SH-SY5Y (cell line): ENCODE data around the gene CCNO.

Experiments
- GATA2 ChIP-seq: IDR thresholded peaks from 2 replicates; pipeline ENCODE4 v1.6.1; 2011; ENCODE audit warnings: mild to moderate bottlenecking, low read depth, low read length
- GATA3 ChIP-seq: IDR thresholded peaks from 2 replicates; pipeline ENCODE4 v1.6.1; 2011; ENCODE audit warnings: low read depth, mild to moderate bottlenecking, low read length, moderate library complexity

The CCNO gene

DNA sequence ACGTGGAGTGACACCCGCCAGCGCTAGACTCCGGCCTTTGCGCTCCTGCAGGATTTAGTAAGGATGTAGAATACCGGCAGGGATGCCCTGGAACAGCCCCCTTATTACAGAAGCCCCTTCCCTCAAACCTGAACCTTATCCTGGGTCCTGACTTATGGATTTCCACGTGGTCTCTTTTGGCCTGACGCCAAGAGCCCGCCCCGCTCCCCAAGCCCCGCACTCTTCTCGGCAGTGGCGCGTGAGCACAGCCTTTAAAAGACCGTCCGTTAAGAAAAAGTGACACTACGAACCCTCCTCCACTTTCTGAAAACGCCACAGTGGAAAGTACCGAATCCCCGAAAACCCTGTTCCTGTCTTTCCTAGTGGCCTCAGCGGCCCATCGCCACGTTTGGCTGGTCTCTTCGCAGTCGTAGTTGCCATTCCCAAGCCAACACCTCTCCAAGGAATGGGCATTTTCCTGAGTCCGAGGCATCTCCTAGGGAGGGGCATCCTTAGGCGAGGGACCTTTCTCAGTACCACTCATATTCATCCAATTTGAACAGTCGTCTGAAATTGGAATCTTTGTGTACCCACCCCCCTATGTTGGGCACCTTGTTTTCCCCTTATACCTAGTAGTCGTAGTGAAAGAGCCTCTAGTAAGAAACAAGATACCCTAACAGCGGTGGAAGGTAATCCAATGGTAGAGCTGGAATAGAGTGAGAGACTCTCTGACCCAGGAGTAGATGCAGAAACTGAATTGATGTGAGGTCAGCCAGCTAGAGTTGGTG lies 5.6 kb downstream of the CCNO start:
- no peak for TF ChIP-seq GATA3
- TF ChIP-seq GATA2, result no peak

DNA sequence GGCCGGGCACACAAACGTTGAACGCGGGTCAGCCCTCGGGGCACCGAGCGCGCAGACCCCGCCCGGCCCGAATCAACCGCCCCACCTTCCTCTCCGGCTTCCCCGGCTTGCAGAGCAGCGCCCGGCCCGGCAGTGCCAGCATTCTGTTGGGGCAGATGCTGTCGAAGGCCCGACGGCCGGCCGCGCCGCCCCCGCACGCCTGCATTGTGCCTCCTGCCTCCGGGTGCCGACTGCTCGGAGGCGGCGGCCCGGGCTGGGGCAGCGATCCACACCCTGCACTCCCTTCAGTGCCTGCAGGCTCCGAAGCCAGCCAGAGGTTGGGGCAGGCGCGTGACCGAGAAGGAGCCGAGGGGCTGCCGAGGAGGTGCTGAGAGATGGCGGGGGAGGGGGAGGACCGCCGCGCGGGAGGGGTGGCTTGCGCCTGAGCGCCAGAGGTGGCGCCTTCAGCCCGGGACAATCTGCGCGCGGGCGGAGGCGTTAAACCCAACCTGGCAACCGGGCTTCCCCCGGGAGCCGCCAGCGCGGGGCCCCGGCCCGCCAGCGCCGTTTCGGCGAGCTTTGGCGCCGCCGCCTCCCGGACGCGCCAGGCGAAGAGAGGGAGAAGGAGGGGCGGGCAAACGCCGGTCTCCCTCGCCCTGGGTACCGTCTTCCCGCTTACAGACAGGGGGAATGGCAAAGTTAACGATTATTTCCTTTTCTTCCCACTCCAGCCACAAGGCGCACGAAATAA lies 6.3 kb downstream of the CCNO start, which contains the start of gene MCIDAS:
Gene MCIDAS, minus strand, starts transcription at position 382 of the 730 bp plus-strand sequence. Its CDS starts 177 bp downstream, at position 205.
- TF ChIP-seq GATA3 (no peak), GATA2 (no peak)

DNA sequence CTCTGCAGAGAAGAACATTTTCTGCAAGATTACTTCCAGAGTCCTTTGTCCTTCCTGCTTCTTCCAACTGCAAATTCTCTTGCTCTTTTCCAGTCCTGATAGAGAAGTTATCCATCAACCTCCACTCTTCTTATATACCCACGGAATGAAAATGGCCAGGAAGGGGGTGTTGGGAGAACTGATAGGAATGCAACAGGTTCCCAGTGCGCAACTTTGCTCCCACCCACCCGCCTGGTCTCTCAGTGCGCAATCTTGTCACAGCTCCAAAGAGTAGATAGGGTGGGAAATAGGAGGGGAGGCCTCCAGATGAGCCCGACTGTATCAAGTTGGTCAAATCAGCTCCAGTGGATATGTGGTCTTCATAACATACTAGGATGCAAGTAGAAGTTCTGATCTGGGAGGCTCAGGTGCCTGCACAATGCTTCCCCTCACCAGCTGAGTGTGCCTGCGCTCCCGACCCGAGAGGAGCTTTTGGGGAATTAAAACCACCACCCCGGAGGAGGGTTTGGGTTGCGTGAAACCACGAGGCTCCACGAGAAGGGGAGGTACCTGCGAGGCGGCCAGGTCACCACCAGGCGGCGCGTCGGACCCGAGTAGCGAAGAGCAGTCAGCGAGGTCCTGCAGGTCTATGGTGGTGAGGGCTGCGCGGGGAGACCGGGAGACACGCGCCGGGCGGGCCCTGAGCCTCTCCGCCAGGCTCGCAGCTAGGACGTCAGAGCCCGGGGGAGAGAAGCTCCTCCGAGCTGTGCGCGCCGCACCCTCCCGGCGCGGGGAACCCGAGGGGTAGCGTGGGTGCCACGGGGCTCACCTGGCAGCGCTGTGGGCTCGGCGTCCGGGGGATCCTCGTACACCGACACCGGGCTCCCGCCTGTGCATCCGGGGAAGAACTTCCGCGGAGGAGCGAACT lies 7.1 kb downstream of the CCNO start:
- no peak for TF ChIP-seq GATA3
- no peak for TF ChIP-seq GATA2

DNA sequence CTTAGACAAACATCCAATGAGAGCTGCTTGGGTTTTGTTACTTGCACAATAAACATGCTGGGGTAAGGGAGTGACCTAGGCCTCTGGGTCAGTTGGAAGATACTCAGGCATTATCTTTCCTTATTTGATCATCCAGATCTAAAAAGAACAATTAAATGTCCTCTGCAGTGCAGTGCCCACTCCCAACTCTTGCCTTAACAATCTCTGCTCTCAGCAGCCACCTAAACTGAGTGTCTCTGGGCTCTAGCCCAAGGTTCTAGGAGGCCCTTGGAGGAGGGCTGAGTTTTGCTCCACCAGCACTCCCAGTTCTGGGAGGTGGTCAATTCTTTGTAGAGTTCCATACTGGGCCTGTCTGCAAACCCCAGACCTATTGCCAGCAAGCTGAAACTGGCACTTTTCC lies 8.1 kb downstream of the CCNO start:
- TF ChIP-seq GATA3, result no peak
- TF ChIP-seq GATA2, result no peak

DNA sequence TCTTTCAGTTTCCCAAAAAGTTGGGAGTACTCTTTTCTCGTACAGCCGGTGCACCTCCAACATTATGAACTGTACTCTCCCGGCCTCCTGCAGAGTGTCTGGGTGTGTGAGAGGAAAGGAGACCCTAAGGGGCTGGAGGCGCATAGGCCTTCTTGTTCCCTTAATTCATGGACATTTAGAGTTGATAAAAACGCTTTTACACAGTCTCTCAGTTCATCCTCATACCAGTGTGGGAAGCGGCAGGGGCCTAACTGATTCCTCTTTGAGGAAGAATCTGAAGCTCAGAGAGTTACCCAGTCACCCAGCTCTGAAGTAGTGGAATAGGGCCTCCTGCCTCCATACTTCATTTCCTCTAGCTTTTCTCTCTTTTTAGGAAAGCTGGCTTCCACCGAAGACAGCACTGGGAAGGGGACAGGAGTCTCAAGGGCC lies 9.6 kb downstream of the CCNO start:
- TF ChIP-seq GATA2 (no peak), GATA3 (no peak)

DNA sequence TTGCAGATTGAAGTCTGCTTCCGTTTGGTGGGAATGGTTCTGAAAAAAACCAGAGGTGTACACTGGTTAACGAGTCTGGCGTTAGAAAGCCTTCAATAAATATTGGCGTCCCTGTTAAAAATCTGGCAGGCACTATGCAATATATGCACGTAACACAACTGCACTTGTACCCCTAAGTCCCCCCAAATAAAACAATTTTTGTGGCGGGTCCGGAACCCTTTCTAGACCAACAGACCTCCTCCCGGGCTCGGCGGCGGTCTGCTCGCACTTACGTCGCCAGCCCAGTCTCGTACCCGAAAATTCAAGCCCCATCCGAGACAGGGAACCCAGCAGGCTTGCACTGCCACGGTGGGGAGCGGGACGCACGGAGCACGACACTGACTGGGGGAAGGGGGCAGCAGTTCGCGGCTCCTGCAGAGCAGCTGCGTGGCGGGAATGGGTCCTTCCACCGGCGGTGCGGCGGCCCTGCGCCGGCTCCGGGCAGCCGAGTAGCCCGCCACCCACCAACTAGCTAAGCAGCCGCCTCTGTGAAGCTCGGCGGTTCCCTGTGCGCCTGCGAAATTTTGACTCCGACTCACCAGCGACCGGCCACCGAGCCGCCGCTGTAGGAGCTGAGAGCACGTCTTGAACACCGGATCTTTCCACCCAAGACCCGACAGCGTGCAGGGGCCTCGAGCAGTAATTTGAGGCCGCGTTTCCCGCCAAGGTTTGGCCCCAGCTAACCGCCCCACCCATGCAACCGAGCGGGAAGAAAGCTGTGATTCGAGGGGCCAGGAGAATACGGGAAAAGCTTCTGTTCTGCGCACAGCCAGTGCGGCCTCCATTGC lies 10.2 kb downstream of the CCNO start:
- no peak for TF ChIP-seq GATA2

DNA sequence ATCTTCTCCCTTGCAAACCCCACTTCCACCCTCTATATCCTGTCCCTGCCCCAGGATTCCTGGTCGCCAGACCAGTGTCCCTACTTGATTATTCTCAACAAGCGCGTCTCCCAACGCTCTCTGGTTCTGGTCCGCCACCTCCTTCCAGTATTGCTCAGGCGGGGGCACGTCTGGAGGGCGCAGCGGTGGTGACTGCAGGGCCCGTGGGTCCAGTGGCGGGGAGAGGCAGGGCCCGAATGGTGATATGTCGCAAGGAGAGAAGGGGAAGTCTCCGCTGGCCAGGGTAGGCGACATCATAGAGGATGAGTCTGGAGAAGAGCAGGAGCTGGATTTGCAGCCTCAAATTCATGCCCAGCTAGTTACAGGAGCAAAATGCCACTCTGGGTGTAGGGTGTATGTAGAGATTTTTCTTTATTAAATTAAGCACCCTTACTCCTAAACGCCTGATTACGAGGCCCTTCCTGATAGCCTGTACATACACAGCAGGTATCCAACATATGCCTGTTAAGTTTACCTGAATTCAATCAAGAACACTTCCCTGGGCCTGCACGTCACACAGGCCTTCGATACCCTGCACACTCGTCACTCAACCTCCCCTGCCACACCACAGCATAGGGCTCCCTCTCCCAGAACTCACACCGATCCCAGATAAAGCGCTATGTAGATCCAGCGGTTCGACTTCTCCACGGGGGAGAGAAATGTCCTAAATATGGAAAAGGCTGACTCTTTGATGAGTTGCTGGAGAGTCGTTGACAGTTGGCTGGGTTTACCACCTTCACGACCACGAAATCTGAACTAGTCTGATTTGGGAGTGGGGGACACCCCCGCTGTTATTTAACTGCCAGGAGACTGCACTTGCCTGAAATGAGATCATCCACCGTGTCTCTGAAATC lies 11.1 kb downstream of the CCNO start:
- TF ChIP-seq GATA3, result no peak

DNA sequence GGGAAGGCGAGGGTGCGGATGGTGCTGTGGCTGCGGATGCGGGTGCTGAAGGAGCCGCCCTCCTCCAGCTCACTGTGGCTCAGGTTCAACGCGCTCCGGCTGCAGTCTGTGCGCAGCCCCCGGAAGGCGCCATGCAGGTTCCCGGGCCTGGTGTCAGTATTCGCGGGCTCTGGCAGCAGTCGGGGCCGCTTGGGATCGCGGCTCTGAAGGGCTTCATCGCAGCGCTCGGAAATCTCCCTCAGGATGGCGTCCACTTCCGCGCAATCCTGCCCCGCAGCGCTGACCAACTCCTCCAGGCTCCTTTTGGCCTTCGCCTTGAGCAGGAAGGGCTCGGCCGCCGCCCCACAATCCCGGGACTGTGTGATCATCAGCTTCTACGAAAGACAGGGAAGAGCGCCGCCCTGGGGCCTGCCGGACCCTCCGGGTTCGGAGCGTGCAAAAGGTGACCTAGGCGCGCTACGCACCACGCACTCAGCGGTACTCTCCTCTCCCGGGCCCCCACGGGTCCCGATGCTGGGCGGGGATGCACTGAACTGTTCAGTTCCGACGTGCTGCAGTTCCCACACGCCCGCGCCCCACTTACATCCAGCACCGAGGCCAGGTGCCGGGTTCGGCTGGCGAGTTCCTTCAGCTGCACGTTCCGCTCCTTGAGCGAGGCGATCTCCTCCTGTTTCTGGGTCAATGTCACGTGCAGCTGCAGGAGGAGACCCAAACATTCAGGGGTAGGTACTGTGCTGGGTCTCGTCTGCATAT lies 12.8 kb downstream of the CCNO start:
- TF ChIP-seq GATA3, result no peak
- TF ChIP-seq GATA2, result no peak

DNA sequence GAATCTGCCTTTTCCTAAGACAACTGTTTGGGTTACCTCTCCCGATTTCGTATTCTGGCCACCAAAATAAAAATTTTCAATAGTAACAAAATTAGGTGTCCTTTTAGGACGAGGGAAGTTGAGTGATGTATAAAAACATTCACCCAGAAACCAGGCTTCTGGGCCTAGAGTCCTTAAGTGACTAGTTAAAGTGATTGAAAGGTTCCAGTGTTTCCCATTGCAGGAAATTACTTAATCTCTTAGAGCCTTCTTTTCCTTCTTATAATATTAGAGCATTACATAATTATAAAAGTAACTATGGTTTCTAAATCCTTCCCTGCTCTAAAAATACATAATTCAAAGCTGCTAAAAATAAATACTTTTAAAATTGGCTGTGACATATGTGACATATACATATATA lies 13.6 kb downstream of the CCNO start:
- TF ChIP-seq GATA2, result no peak
- no peak for TF ChIP-seq GATA3

DNA sequence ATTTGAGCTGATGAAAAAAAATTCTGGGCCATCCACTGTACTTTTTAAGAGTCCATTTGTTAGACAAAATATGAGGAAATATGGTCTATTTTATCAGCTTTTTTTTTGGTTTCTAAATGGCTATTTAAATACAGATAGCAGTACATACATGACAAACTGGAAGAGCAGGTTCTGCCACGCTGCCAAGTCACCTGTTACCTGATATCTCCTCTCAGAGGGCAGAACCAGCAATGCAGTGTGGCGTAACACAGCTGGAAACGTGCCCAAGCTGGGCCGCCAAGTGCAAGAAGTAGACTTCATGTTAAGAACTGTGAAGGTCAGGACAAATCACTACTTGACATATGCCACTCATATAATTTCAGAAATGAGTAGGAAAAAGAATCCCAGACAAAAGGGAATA lies 14.4 kb downstream of the CCNO start:
- TF ChIP-seq GATA3, result no peak
- TF ChIP-seq GATA2, result no peak

DNA sequence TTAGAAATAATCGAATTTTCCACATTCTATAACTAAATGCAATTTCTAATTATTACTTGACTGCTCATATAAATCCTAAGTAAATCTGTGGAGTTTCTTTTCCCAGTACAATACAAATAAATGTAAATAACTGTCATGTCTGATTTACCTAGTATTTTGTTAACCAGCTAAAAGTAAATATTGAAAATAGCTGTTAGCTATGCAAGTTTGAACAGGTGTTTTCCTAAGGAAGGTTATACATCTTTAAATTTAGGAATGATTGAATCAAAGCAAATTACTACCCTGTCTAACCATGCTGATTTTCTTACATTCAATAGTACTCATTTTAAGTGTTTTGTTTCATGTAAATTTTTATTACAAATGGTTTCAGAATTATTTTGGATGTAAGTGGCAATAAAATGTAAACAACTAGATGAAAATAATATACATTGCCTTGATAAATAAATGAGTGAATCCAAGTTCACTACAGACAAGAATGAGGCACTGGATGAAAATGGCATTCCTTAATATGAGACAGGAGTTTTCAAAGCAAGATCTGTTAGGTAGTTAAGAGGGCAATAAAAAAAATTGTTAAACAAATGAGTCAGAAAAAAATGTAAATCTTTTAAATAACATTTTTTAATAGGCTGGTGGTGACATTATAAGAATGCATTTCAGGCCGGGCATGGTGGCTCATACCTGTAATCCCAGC lies 22.1 kb downstream of the CCNO start:
- TF ChIP-seq GATA2 (no peak), GATA3 (no peak)

DNA sequence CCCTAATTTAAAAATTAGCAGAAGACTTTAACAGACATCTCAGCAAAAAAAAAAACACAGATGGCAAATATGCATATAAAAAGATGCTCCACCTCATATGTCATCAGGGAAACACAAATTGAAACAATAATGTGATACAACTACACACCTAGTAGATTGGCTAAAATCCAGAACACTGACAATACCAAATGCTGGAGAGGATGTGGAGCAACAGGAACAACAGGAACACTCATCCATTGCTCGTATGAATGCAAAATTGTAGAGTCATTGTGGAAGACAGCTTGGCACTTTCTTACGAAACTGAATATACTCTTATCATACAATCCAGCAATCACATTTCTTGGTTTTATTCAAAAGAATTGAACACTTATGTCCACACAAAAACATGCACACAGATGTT lies 28.4 kb downstream of the CCNO start:
- no peak for TF ChIP-seq GATA2
- TF ChIP-seq GATA3, result no peak
